NOMO-1 (cell line): Measurements from ENCODE around the gene SLC16A11.
"Not testable (repeated sequence)": the region's sequence is repeated elsewhere in the genome, so short reads cannot be mapped to it uniquely, and the experiment has no call there.

Experiments
- DNase-seq, 2 experiments: peaks; one replicate each; lab custom pipeline; 2025; ENCODE audit not compliant: unreplicated experiment in 2 of 2; lab: John Stamatoyannopoulos, UW

Gene SLC16A11, protein sequence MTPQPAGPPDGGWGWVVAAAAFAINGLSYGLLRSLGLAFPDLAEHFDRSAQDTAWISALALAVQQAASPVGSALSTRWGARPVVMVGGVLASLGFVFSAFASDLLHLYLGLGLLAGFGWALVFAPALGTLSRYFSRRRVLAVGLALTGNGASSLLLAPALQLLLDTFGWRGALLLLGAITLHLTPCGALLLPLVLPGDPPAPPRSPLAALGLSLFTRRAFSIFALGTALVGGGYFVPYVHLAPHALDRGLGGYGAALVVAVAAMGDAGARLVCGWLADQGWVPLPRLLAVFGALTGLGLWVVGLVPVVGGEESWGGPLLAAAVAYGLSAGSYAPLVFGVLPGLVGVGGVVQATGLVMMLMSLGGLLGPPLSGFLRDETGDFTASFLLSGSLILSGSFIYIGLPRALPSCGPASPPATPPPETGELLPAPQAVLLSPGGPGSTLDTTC

GRCh38 chr17:7043497-7044198 is at the start of gene SLC16A11:
SLC16A11 (minus strand) TSS chr17:7044092; CDS start chr17:7043513, 579 bp downstream.
- no peak for DNase-seq

DNA sequence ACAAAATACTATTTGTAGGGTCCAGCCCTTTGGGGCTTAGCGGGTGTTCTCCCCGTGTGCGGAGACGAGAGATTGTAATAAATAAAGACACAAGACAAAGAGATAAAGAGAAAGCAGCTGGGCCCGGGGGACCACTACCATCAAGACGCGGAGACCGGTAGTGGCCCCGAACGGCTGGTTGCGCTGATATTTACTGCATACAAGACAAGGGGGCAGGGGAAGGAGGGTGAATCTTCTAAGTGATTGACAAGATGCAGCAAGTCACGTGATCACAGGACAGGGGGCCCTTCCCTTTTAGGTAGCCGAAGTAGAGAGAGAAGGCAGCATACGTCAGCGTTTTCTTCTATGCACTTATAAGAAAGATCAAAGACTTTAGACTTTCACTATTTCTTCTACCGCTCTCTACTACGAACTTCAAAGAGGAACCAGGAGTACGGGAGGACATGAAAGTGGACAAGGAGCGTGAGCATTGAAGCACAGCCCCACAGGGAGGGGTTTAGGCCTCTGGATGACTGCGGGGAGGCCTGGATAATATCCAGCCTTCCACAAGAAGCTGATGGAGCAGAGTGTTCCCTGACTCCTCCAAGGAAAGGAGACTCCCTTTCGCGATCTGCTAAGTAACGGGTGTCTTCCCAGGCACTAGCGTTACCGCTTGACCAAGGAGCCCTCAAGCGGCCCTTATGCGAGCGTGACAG is 47.6 kb upstream of the SLC16A11 start:
- DNase-seq = peak in 1 of 2 experiments; percentile 37

DNA sequence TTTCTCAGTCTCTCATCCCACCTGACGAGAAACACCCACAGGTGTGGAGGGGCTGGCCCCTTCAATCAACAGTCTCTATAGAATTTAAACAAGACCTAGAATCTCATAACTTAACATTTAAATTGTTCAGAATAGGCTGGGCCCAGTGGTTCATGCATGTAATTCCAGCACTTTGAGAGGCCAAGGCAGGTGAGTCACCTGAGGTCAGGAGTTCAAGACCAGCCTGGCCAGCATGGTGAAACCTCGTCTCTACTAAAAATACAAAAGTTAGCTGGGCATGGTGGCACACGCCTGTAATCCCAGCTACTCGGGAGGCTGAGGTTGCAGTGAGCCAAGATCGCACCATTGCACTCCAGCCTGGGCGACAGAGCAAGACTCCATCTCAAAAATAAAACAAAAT is 45.7 kb upstream of the SLC16A11 start:
- DNase-seq = not testable (repeated sequence)

- DNase-seq = not testable (repeated sequence)
These were observed 44.5 kb upstream of the SLC16A11 start for GRCh38 chr17:7088442-7088841.

DNA sequence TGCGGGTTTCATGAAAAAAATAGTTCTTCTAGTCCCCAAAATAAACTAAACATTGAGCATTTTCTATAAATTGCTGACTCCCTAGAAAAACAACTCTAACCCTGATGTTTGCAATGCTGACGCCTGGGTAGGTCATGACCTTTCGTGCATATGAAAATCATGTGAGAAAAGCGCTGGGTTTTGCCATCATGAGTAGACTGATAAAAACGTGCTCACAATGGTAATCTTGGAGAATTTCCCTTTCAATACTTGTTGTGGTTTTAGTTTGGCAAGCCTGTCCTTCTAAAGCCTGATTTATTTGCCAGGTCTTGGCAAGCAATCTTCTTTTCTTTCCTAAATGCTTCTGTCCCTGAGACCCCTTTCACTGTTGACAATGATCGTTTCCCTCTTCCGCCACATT is 40.2 kb upstream of the SLC16A11 start:
- no peak for DNase-seq

GRCh38 chr17:7083592-7083991 is 39.7 kb upstream of the SLC16A11 start:
- no peak for DNase-seq

GRCh38 chr17:7081341-7082062 is 37.6 kb upstream of the SLC16A11 start:
- DNase-seq = peak in 1 of 2 experiments; percentile 8

DNA sequence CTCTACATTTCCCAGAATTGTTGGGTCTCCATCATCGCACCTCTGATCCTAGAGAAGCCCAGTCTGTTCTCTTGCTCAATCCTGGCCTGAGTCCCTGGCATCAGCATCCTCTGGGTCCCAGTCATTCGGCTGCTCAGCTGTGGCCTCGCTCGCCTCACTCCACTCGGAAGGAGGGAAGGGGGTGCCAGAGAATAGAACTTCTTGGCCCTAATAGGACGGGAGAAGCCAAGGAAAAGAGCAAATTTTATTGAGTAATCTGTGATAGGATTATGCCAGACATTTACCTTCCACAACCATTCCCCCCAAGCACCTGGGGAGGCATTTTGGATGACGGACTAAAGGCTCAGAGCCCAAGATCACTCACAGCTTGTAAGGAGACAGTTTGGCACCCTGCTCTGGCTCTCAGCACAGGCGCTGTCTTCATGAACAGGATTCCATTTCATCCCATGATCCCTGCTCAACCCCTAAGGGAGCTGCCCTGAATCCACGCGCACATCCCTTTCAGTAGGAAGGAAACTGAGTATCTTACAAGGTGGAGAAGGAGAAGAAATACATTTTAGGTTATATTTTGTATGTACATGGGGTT is 36.7 kb upstream of the SLC16A11 start:
- no peak for DNase-seq

- DNase-seq = peak; percentile 15 to 25
These were observed 35.9 kb upstream of the SLC16A11 start, which contains the start of gene CLEC10A for GRCh38 chr17:7079581-7080455. CLEC10A (minus strand) TSS chr17:7080251; CDS start chr17:7078812, 1,439 bp downstream.

GRCh38 chr17:7078711-7079110 is 34.8 kb upstream of the SLC16A11 start:
- no peak for DNase-seq

DNA sequence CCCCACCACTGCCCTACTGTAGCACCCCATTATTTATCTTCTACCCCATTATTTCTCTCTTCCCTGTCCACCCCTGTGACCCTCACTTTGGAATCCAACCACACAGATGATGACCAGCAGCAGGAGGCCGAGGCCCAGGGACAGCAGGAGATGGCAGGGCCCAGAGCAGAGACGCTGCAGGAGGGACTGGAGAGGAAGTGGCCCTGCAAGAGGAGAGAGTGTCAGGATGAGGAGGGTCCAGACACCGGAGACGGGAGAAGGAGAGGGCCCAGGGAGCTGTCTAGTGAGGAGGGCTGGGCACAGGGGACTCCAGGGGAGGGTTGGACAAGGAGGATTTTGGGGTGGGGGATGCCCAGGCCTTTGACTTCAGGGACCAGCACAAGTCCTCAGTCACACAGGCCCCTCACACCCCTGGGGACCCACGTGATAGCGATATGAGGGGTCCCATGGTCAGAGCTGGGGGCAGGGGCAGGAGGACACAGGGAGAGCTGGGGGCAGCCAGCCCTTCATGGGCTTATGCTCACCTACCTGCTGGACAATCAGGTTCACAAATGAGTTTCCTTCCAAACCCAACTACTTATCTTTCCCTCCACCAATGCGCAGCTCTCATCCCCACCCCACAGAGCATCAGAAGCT is 34.1 kb upstream of the SLC16A11 start:
- DNase-seq = no peak

DNA sequence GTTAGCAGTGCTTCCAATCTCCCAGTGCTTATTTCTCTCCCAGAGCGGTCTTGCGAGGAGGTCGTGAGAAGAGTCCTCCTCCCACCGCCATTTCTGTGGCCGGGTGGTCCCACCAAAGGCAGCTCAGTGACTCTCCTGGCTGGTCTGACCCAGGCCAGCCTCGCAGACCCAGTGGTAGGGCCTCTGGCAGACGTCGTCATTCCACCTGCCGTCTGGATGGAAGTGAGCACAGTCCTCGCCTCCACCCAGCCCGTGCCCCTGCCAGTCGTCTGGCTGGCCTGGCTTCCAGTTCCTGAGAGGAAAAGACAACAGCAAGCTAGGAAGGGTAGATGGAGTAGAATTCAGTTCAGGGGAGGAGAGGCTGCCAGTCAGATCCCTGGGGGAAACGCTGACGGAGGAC is 31.0 kb upstream of the SLC16A11 start:
- DNase-seq = no peak

DNA sequence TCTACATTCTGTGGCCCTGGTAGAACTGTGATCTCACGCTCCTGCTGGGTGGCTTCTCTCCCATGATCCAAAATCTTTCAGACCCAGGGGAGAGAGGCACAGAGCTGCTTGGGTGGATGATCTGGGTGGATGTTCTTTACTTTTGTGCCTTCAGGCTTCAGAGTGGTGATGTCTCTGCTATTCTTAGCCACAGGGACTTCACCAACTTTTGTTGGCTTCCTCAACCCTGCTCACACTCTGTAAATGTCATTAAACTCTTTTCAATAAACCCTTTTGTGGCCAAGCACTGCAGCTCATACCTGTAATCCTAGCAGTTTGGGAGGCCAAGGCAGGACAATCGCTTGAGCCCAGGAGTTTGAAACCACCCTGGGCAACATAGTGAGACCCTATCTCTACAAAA is 28.5 kb upstream of the SLC16A11 start:
- DNase-seq = no peak

DNA sequence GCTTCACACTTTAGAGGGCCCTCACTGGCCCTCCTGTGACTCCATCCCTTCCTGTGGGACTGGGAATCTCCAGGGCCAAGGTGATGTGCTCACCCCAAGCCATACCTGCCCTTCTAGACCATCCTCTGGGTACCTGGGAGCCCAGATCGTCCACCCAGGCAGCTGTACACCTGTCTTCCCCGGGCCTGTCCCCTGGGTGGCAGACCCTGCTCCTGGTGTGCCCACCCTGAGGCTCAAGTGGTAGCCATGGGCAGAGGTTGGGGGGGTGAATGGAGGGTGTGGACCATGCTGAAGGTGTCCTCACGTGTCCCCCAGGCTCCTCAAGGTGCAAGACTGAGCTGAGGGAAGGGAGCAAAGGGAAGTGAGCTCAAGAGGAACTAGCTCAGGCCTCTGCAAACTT is 26.8 kb upstream of the SLC16A11 start:
- DNase-seq = no peak

DNA sequence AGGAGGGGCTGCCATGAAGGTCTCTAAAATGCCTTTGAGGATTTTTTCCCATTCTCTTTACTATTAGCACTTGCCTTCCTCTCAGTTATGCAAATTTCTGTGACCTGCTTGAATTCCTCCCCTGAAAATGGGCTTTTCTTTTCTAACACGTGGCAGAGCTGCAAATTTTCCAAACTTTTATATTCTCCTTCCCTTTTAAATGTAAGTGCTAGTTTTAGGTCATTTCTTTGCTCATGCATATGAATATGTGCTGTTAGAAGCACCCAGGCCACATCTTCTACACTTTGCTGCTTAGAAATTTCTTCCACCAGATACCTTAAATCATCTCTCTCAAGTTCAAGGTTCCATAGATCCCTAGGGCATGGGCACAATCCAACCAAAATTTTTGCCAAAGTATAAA is 24.4 kb upstream of the SLC16A11 start:
- DNase-seq = no peak

- no peak for DNase-seq
These were observed 23.3 kb upstream of the SLC16A11 start for GRCh38 chr17:7067198-7067597.

DNA sequence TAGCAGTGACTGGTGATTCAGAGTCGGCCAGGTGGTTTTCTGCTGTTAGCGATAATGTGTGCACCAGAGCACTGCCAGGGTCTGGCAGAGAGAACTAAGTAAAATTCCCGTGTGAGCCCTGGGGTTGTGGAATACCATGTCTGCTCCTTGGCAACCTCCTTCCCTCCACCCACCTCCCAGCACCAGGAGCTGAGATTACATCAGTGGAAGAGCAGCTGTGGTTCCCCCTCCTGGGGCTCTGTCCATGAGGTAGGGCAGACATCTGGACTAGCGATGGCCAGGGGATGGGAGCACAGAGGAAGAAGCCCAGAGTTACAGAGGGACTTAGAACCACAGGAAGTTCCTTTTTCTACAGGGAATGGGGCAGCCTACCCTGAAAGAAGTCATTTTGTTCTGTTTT is 20.4 kb upstream of the SLC16A11 start:
- DNase-seq = no peak

DNA sequence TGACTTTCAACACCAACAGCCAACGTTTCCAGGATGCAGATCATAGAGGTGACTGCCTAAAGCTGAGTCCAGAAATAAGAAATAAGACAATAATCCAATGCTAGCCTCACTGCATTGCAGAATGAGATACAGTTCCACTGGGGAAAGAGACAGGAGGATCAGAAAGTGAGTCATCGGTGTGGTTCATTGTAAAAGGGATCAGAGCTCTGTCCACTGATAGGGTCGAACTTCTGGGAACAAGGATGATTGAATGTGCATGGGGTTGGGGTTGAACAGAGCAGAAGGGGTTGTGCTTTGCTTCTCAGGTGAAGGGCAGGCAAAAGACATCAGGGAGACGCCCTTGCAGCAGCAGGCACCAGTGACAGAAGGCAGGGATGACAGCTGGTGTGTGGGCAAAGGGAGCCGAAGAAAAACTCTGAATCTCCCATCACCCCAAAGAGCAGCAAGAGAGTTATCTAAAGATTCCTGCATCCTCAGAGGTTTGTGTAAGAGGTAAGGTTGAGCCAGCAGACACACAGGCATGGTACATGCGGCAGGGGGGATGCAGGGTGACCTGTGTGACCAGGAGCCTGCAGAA is 19.7 kb upstream of the SLC16A11 start:
- DNase-seq = no peak
